CD14-positive monocyte (primary cell): Measurements from ENCODE around the gene BCL2L1. TPM values are rescaled to one million over a fixed set of nuclear protein-coding genes. Genes with fewer than 3 reads are reported as not detected.

ENCODE experiments used
- DNase-seq, 3 donors: peaks; one replicate each; pipeline ENCODE4 v3.0.0-alpha.2; 2011 to 2022
- H2AFZ ChIP-seq: 2 replicates; pipeline ENCODE4 v1.6.0; 2012; ENCODE audit warnings: mild to moderate bottlenecking, low read depth, low read length, inconsistent platforms; ENCODE audit not compliant: insufficient read depth, poor library complexity, severe bottlenecking
- H3K27ac ChIP-seq, 2 donors: 1 replicate in 1 of 2; 2 replicates in 1 of 2; pipeline ENCODE4 v1.5.1; 2012 to 2013; ENCODE audit warnings: low read length in 2 of 2, control low read depth in 1 of 2, inconsistent platforms in 1 of 2, low read depth in 1 of 2, mild to moderate bottlenecking in 1 of 2
- H3K27me3 ChIP-seq, 2 donors: one replicate each; pipeline versions ENCODE4 v1.6.0 to v1.6.1; 2011 to 2013; ENCODE audit warnings: low read length in 2 of 2; ENCODE audit not compliant: control insufficient read depth in 2 of 2, insufficient read depth in 2 of 2
- H3K36me3 ChIP-seq, 2 donors: replicated peaks in 1 of 2; 1 replicate in 1 of 2; 2 replicates in 1 of 2; pipeline versions ENCODE4 v1.5.1 to v1.6.1; 2012 to 2013; ENCODE audit warnings: low read length in 2 of 2, control low read depth in 1 of 2, inconsistent platforms in 1 of 2, mild to moderate bottlenecking in 1 of 2; ENCODE audit not compliant: insufficient read depth in 2 of 2, control insufficient read depth in 1 of 2
- H3K4me1 ChIP-seq, 2 donors: 1 replicate in 1 of 2; 2 replicates in 1 of 2; pipeline versions ENCODE4 v1.5.1 to v1.6.1; 2012 to 2013; ENCODE audit warnings: low read length in 2 of 2, control low read depth in 1 of 2, inconsistent platforms in 1 of 2, mild to moderate bottlenecking in 1 of 2, moderate library complexity in 1 of 2; ENCODE audit not compliant: insufficient read depth in 2 of 2, control insufficient read depth in 1 of 2
- H3K4me2 ChIP-seq: replicated peaks from 2 replicates; pipeline ENCODE3; 2012; ENCODE audit warnings: low read length, moderate library complexity, mild to moderate bottlenecking; ENCODE audit not compliant: poor library complexity, severe bottlenecking; ENCODE audit errors: extremely low read depth
- H3K4me3 ChIP-seq, 3 experiments: fragments of 200-600 bp in 1 of 3; sonication (generic) in 1 of 3; replicated peaks in 1 of 3; 1 replicate in 2 of 3; 2 replicates in 1 of 3; pipeline ENCODE4 v1.5.1; 2011 to 2013; ENCODE audit warnings: low read length in 3 of 3, mild to moderate bottlenecking in 3 of 3, control low read depth in 2 of 3, low read depth in 2 of 3, inconsistent platforms in 1 of 3, moderate library complexity in 1 of 3
- H3K79me2 ChIP-seq: 2 replicates; pipeline ENCODE4 v1.6.0; 2012; ENCODE audit warnings: mild to moderate bottlenecking, control low read depth, inconsistent platforms, low read length, moderate library complexity; ENCODE audit not compliant: insufficient read depth
- H3K9ac ChIP-seq: 2 replicates; pipeline ENCODE4 v1.6.0; 2017; ENCODE audit warnings: low read length, mild to moderate bottlenecking; ENCODE audit not compliant: insufficient read depth, poor library complexity, severe bottlenecking
- H3K9me3 ChIP-seq, 2 donors: replicated peaks in 1 of 2; 1 replicate in 1 of 2; 2 replicates in 1 of 2; pipeline versions ENCODE4 v1.5.1 to v1.6.1; 2012 to 2013; ENCODE audit warnings: low read length in 2 of 2, control low read depth in 1 of 2; ENCODE audit not compliant: control insufficient read depth in 1 of 2, insufficient read depth in 1 of 2
- H4K20me1 ChIP-seq: 2 replicates; pipeline ENCODE4 v1.6.0; 2012; ENCODE audit warnings: mild to moderate bottlenecking, low read length, control low read depth, moderate library complexity; ENCODE audit not compliant: insufficient read depth
- H3K27ac Mint-ChIP-seq, 7 donors: one replicate each; pipeline ENCODE4 v1.8.0; 2020; ENCODE audit warnings: mild to moderate bottlenecking in 7 of 7, mixed read lengths in 7 of 7, moderate library complexity in 6 of 7, inconsistent platforms in 2 of 7
- H3K27me3 Mint-ChIP-seq, 3 donors: one replicate each; pipeline ENCODE4 v1.8.0; 2021 to 2022; ENCODE audit warnings: low read depth in 3 of 3, mild to moderate bottlenecking in 3 of 3, mixed read lengths in 3 of 3, moderate library complexity in 3 of 3, inconsistent platforms in 1 of 3
- H3K36me3 Mint-ChIP-seq, 2 donors: one replicate each; pipeline ENCODE4 v1.8.0; 2020; ENCODE audit warnings: mixed read lengths in 2 of 2, inconsistent platforms in 1 of 2, mild to moderate bottlenecking in 1 of 2
- H3K4me1 Mint-ChIP-seq: one replicate; pipeline ENCODE4 v1.8.0; 2020; ENCODE audit warnings: mild to moderate bottlenecking, mixed read lengths
- H3K4me3 Mint-ChIP-seq, 2 donors: one replicate each; pipeline ENCODE4 v1.8.0; 2020; ENCODE audit warnings: mild to moderate bottlenecking in 2 of 2, mixed read lengths in 2 of 2, moderate library complexity in 1 of 2
- H3K9me3 Mint-ChIP-seq, 7 donors: one replicate each; pipeline ENCODE4 v1.8.0; 2020 to 2022; ENCODE audit warnings: mixed read lengths in 7 of 7, mild to moderate bottlenecking in 6 of 7, moderate library complexity in 6 of 7, inconsistent platforms in 2 of 7
- WGBS: methylation state at CpG from one replicate; pipeline ENCODE4 v1.1.5; 2013; ENCODE audit warnings: missing lambda C conversion rate; ENCODE audit not compliant: insufficient coverage; 5-methylcytosine and 5-hydroxymethylcytosine counted together
- intact Hi-C, 2 donors: fragments of 100-400 bp; cut with micrococcal nuclease; formaldehyde crosslinking; loops; one replicate each; pipeline versions ENCODE4 v1.15.0 to v1.15.1; 2023
- polyA plus RNA-seq, 3 donors: library from polyadenylated mRNA; depleted of rRNA in 1 of 3; unstranded in 2 of 3; stranded (reverse) in 1 of 3; fragments of 300-500 nt in 2 of 3; fragments of >200 nt in 1 of 3; fragmentation: Illumina TruSeq in 2 of 3; gene quantifications; 1 replicate in 2 of 3; 2 replicates in 1 of 3; pipeline ENCODE4 v1.2.3, GENCODE V29; 2012 to 2021
- TF ChIP-seq, protein P1 (sequence below): fragments of 200-600 bp; IDR thresholded peaks from one replicate; pipeline ENCODE4 v1.8.0; 2022; ENCODE audit warnings: antibody characterized with exemption, mild to moderate bottlenecking

The BCL2L1 gene
- polyA plus RNA-seq, 3 donors: 12.4 to 16.8 (median 14.3) TPM

DNA sequence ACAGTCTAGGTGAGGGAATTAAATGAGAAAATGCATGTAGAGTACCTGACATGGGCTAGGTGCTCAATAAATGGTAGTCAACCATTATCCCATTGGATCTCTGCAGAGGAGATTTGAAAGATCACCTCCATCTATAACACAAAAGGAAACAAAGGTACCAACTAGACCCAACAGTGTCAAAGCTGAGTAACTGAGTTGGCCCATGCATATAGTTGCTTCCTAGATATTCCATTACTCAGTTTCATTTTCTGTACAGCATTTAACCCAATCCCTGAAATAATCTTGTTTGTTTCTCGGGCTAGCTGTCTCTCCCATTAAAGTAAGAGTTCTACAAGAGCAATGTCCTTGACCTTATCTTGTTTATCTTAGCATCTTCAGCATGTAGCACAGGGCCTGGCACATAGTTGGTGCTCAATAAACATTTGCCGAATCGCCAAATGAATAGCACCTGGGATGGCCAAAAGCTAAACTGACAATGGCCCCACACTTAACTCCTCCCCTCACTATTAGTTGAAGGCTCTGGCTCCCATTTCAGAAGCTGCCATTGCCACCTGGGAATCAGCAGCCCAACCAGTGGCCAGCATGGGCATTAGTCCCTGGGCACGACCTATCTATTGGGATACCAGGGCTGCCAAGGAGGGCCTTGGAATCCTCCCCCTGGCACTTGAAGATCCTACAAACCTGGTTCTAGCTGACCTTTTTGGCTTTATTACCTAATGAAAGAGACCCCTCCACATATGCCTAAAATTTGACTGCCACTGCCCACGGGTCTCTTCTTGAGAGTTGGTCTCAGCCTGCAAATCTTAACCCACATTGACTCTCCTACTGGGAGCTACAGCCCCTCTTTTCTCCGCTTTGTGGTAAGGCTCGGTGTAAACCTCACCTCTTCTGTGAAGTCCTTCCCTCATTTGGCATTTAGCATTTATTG is 22.6 kb downstream of the BCL2L1 start:
- H3K4me3 ChIP-seq: no peak overlapping the region
- no peak overlapping the region for H2AFZ ChIP-seq
- Mint-ChIP-seq H3K27ac (peak overlapping the region in 3 of 7 donors; percentile 46 to 89 (median 73)), H3K4me3 (no peak overlapping the region), H3K9me3 (no peaks in the 10 kb centered on the region), H3K27me3 (no peaks in the 10 kb centered on the region), H3K4me1 (peaks cover 33% of the 10 kb centered on the region), H3K36me3 (peaks cover 40 to 46% of the 10 kb centered on the region in 2 donors)
- peak overlapping the region; percentile 8 for H3K4me2 ChIP-seq
- intact Hi-C loops: no loop called here
- peaks cover 32% of the 10 kb centered on the region for H3K79me2 ChIP-seq
- TF ChIP-seq, protein P1, sequence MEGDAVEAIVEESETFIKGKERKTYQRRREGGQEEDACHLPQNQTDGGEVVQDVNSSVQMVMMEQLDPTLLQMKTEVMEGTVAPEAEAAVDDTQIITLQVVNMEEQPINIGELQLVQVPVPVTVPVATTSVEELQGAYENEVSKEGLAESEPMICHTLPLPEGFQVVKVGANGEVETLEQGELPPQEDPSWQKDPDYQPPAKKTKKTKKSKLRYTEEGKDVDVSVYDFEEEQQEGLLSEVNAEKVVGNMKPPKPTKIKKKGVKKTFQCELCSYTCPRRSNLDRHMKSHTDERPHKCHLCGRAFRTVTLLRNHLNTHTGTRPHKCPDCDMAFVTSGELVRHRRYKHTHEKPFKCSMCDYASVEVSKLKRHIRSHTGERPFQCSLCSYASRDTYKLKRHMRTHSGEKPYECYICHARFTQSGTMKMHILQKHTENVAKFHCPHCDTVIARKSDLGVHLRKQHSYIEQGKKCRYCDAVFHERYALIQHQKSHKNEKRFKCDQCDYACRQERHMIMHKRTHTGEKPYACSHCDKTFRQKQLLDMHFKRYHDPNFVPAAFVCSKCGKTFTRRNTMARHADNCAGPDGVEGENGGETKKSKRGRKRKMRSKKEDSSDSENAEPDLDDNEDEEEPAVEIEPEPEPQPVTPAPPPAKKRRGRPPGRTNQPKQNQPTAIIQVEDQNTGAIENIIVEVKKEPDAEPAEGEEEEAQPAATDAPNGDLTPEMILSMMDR: no peak
- 100% methylated on average over 4 of the region's 7 CpGs for WGBS
- peaks cover 6 to 32% of the 10 kb centered on the region in 2 donors for H3K36me3 ChIP-seq
- peaks cover 13 to 16% of the 10 kb centered on the region in 2 donors for H3K4me1 ChIP-seq
- H3K9ac ChIP-seq: no peak overlapping the region
- H3K27ac ChIP-seq: peak overlapping the region in 1 of 2 donors; percentile 71
- H3K27me3 ChIP-seq: no peaks in the 10 kb centered on the region
- peaks cover 39% of the 10 kb centered on the region for H4K20me1 ChIP-seq
- no peaks in the 10 kb centered on the region for H3K9me3 ChIP-seq
- no peak for DNase-seq

DNA sequence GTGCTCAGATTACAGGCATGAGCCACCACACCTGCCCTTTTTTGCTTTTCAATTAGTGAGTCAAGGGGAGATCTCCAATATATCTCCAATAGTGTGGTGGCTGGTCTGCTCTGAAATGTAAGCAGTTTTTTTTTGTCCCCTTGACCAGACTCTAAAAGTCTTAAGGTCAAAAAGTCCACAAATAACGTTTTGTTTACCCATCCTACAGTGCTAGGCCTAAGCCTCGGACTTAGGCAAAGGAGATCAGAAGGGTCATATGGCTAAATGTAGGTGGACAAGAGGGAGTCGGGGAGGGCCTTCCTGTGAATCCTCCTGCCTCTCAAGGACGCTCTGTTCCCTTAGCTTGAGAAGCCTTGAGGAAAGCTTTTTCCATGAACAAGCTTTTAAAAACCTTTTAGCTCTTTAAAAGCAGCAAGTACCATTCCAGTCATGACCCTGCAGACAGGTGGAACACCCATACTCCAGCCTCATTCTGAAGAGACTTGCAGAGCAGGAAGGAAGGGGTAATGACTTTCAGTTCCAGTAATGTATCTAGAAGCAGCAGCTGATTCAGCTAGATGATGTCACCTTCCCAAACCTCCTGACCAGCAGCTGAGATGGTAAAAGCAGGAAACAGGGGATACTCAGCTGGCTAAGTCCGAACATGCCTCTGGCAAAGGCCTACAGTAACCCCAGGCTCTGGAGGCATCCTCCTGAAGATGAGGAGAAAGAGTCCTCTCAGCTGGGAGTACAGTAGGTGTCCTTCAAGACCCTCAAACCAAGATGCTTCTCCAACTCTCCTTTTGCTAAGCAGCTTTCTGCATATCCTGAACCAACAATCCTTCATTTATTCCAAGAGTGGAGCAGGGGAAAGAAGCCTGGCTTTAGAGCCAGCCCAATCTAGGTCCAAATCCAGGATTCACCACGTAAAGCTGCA is 23.6 kb downstream of the BCL2L1 start:
- Histone ChIP-seq H4K20me1 (peaks cover 42% of the 10 kb centered on the region), H3K4me3 (no peak overlapping the region), H3K79me2 (peaks cover 31% of the 10 kb centered on the region), H2AFZ (peak overlapping the region; percentile 21), H3K9me3 (no peaks in the 10 kb centered on the region), H3K4me1 (peaks cover 13 to 16% of the 10 kb centered on the region in 2 donors), H3K27ac (peak overlapping the region; percentile 19 to 71), H3K4me2 (peak overlapping the region; percentile 8), H3K27me3 (no peaks in the 10 kb centered on the region), H3K9ac (no peak overlapping the region), H3K36me3 (peaks cover 2 to 28% of the 10 kb centered on the region in 2 donors)
- Mint-ChIP-seq H3K9me3 (no peaks in the 10 kb centered on the region), H3K4me1 (peaks cover 35% of the 10 kb centered on the region), H3K27ac (peak overlapping the region; percentile 46 to 90 (median 73)), H3K4me3 (peak overlapping the region in 1 of 2 donors; percentile 35), H3K36me3 (peaks cover 36 to 45% of the 10 kb centered on the region in 2 donors), H3K27me3 (peaks cover 0 to 1% (median 0%) of the 10 kb centered on the region in 3 donors)
- DNase-seq: peak; percentile 67 to 84 (median 70)
- TF ChIP-seq, protein P1: no peak
- WGBS: no CpG with 5 or more reads among the region's 6 CpGs
- intact Hi-C loops: no loop called here
